ENCODE results near the gene TFPI2. TPM values are rescaled to one million over a fixed set of nuclear protein-coding genes. Genes with fewer than 3 reads are reported as not detected.
A peak's percentile ranks its signal among the peaks of the same experiment; 100 is the strongest.
"Not testable (repeated sequence)": the region's sequence is repeated elsewhere in the genome, so short reads cannot be mapped to it uniquely, and the experiment has no call there.

TFPI2 gene
- total RNA-seq, 6 experiments from 2014 or later: 38.2 to 80.3 (median 54.5) TPM

GRCh38 chr7:93921607-93922566, 31.3 kb upstream of the TFPI2 start, which contains the start of gene GNG11:
Gene GNG11 (plus strand): TSS chr7:93921735. CDS start chr7:93922138, 403 bp downstream.
- Mint-ChIP-seq H3K4me3 (peak within 1 kb of the TSS; percentile 98), H3K27me3 (ENCODE audit: insufficient read depth) (no peaks in the 10 kb centered on the region; the same call in 1 of the 2 replicates), H3K27ac (peak within 1 kb of the TSS; percentile 97), H3K4me1 (ENCODE audit: low read depth) (peaks cover 40% of the 10 kb centered on the region), H3K9me3 (no peaks in the 10 kb centered on the region), H3K36me3 (ENCODE audit: low read depth) (peaks cover 17% of the 10 kb centered on the region)
- peak; percentile 68 for DNase-seq
- TF ChIP-seq, protein P1, sequence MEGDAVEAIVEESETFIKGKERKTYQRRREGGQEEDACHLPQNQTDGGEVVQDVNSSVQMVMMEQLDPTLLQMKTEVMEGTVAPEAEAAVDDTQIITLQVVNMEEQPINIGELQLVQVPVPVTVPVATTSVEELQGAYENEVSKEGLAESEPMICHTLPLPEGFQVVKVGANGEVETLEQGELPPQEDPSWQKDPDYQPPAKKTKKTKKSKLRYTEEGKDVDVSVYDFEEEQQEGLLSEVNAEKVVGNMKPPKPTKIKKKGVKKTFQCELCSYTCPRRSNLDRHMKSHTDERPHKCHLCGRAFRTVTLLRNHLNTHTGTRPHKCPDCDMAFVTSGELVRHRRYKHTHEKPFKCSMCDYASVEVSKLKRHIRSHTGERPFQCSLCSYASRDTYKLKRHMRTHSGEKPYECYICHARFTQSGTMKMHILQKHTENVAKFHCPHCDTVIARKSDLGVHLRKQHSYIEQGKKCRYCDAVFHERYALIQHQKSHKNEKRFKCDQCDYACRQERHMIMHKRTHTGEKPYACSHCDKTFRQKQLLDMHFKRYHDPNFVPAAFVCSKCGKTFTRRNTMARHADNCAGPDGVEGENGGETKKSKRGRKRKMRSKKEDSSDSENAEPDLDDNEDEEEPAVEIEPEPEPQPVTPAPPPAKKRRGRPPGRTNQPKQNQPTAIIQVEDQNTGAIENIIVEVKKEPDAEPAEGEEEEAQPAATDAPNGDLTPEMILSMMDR (IDR thresholded peaks at IDR 0.05): no peak

DNA sequence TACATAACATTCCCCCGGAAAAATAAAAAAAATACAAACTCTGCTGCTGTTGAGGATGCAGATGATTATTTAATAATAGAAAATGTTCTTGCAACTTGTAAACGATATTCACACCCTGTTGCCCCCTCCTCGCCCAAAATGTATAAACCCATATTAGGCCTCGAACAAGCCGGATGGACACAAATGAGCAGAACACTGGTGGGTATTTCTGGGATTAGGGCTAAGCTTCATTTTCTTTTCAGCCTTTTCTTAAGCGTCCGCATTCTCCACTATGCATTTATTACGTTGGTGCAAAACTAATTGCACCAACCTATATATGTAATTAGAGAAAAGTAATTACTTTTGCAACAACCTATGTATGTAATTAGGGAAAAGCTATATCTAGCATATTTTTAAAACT, 30.6 kb upstream of the TFPI2 start:
- Mint-ChIP-seq H3K36me3 (ENCODE audit: low read depth) (peaks cover 10% of the 10 kb centered on the region; the same call in 1 of the 2 replicates), H3K27me3 (ENCODE audit: insufficient read depth) (no peaks in the 10 kb centered on the region; the same call in 1 of the 2 replicates), H3K27ac (peak overlapping the region; percentile 97), H3K4me3 (peak overlapping the region; percentile 98), H3K4me1 (ENCODE audit: low read depth) (peaks cover 47% of the 10 kb centered on the region), H3K9me3 (no peaks in the 10 kb centered on the region)
- DNase-seq: no peak
- TF ChIP-seq, protein P1 (IDR thresholded peaks at IDR 0.05): no peak

- Mint-ChIP-seq H3K27ac (peak overlapping the region; percentile 97), H3K9me3 (no peaks in the 10 kb centered on the region), H3K4me1 (ENCODE audit: low read depth) (peaks cover 48% of the 10 kb centered on the region), H3K27me3 (ENCODE audit: insufficient read depth) (no peaks in the 10 kb centered on the region; the same call in 1 of the 2 replicates), H3K36me3 (ENCODE audit: low read depth) (peaks cover 10% of the 10 kb centered on the region; the same call in 1 of the 2 replicates), H3K4me3 (peak overlapping the region; percentile 98)
- DNase-seq: no peak
- TF ChIP-seq, protein P1 (IDR thresholded peaks at IDR 0.05): no peak
Measured at GRCh38 chr7:93920496-93921182, 30.1 kb upstream of the TFPI2 start.

DNA sequence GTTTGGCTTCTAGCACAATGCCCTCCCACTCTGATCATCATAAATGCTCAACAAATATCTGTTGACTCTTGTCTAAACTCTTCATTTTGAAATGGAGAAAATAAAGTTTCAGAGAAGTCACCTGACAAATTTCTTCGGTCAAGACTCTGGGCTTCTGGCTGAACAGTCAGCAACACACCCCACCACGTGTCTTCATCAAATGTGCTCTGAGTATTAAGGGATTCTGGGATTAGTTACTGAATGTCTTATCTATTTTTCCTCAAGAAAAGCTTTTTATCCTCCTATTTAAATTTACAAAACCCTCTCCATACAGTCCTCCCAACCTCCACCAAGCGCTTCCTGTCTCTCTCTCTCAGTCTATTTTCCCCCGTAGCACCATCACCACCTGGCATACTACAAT, 25.8 kb upstream of the TFPI2 start:
- not testable (repeated sequence) for H3K27me3 Mint-ChIP-seq (ENCODE audit: insufficient read depth); H3K27ac Mint-ChIP-seq; H3K36me3 Mint-ChIP-seq (ENCODE audit: low read depth); H3K4me3 Mint-ChIP-seq; DNase-seq; H3K9me3 Mint-ChIP-seq
- H3K4me1 Mint-ChIP-seq (ENCODE audit: low read depth): peaks cover 51% of the 10 kb centered on the region

DNA sequence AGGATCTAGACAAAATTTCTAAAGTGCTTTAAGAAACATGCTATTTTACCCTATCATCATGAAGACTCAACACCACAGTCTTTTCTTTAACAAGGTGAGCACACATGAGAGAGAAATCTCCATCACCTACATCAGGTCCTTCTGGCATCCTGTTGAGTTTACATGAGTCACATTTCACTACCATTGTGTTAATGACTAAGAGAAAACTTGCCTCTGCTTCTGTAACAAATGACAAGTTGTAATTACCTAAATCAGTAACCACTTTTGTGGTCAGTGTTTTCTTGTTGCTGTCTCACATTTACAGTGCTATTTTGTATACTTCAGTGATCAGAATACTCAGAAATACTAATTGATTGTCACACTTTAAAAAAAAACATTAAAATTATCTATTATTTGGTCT, 25.3 kb upstream of the TFPI2 start:
- not testable (repeated sequence) for DNase-seq; H3K36me3 Mint-ChIP-seq (ENCODE audit: low read depth); H3K4me3 Mint-ChIP-seq; H3K27ac Mint-ChIP-seq; H3K9me3 Mint-ChIP-seq; H3K27me3 Mint-ChIP-seq (ENCODE audit: insufficient read depth)
- peaks cover 48% of the 10 kb centered on the region for H3K4me1 Mint-ChIP-seq (ENCODE audit: low read depth)

DNA sequence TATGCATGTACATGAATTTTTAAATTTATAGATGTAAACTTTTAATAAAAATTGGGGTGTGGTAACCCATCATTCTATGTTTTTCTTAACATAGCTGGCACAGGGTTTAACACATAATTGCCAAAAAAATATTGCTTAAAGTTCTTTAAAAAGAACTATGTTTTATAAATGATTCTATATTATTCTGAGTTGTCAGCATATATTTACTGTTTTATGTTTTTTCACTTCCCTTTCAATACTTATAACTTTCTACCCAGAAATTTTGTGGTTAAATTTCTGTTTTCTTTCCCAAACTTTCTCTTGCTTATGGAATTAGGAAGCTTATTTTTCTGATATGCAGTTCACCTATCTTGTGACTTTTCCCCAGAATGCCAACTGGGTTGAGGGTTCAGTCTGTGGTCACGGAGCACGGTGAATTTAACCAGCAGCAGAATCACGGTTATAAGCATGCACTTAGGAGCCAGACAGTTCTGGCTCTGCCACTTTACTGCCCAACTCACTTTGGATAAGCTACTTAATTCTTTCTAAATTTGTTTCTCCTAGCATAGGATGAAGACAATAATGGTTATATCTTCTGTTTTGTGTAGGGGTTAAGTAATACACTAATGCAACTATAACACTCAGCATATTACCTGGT, 24.8 kb upstream of the TFPI2 start:
- not testable (repeated sequence) for H3K36me3 Mint-ChIP-seq (ENCODE audit: low read depth); H3K9me3 Mint-ChIP-seq; H3K4me3 Mint-ChIP-seq; H3K27ac Mint-ChIP-seq; H3K27me3 Mint-ChIP-seq (ENCODE audit: insufficient read depth); DNase-seq
- H3K4me1 Mint-ChIP-seq (ENCODE audit: low read depth): peaks cover 48% of the 10 kb centered on the region
